ENCODE measurements around the gene MYOM3. TPM values are rescaled to one million over a fixed set of nuclear protein-coding genes. Genes with fewer than 3 reads are reported as not detected.

MYOM3 gene
- total and polyA plus RNA-seq, 2 of the 13 experiments (the other 11 are each of a cell fraction or from before 2014, with no cell fraction given) = 5.8 to 15.3 TPM

GRCh38 chr1:24119859-24120756 lies 8.2 kb upstream of the MYOM3 start (continued):
- TF ChIP-seq ZBTB39 (CRISPR knock-in tag; IDR thresholded peaks at IDR 0.05) = no peak
- TF ChIP-seq TBL1XR1 (IDR thresholded peaks at IDR 0.05; ENCODE audit: borderline replicate concordance, low read length, partially characterized antibody) = no peak
- TF ChIP-seq MYNN (CRISPR knock-in tag; IDR thresholded peaks at IDR 0.05; ENCODE audit: low read depth) = no peak
- TF ChIP-seq MYPOP (CRISPR knock-in tag; IDR thresholded peaks at IDR 0.05) = no peak
- peak; percentile 35; the same call in 1 of the 2 replicates for TF ChIP-seq FOSL2 (CRISPR knock-in tag; IDR thresholded peaks at IDR 0.05)
- TF ChIP-seq PHF8 (CRISPR knock-in tag; IDR thresholded peaks at IDR 0.05) = no peak; the same call in 1 of the 2 replicates
- peak; percentile 53 for TF ChIP-seq DMAP1 (CRISPR knock-in tag; IDR thresholded peaks at IDR 0.05)
- no peak for TF ChIP-seq MXD3 (CRISPR knock-in tag; IDR thresholded peaks at IDR 0.05)
- TF ChIP-seq HMGXB3 (CRISPR knock-in tag; IDR thresholded peaks at IDR 0.05; ENCODE audit: borderline replicate concordance) = no peak
- no peak for TF ChIP-seq ZNF576 (CRISPR knock-in tag; IDR thresholded peaks at IDR 0.05)
- TF ChIP-seq ZNF496 (CRISPR knock-in tag; IDR thresholded peaks at IDR 0.05; ENCODE audit: insufficient replicate concordance) = no peak
- peak; percentile 57; the same call in 1 of the 2 replicates for TF ChIP-seq ZNF160 (CRISPR knock-in tag; IDR thresholded peaks at IDR 0.05)
- peak; percentile 37; the same call in 1 of the 2 replicates for TF ChIP-seq ZNF616 (CRISPR knock-in tag; IDR thresholded peaks at IDR 0.05; ENCODE audit: low read depth)
- no peak for TF ChIP-seq ZNF510 (CRISPR knock-in tag; IDR thresholded peaks at IDR 0.05; ENCODE audit: low read depth)
- TF ChIP-seq MBD4 (IDR thresholded peaks at IDR 0.05; ENCODE audit: borderline replicate concordance, low read length) = no peak; the same call in 1 of the 2 replicates
- TF ChIP-seq GLI4 (CRISPR knock-in tag; IDR thresholded peaks at IDR 0.05; ENCODE audit: borderline replicate concordance) = no peak
- TF ChIP-seq FIP1L1 (IDR thresholded peaks at IDR 0.05; ENCODE audit: borderline replicate concordance, insufficient read depth, low read depth, low read length) = no peak

Data from HepG2 (cell line).